NB4 (cell line): Measurements from ENCODE around the gene PLSCR3.

Experiments
- CTCF ChIP-seq: IDR thresholded peaks from one replicate; pipeline ENCODE4 v1.5.1; 2012; ENCODE audit warnings: low read depth, low read length
- POLR2A ChIP-seq: IDR thresholded peaks from 2 replicates; pipeline ENCODE4 v1.6.1; 2011; ENCODE audit warnings: mild to moderate bottlenecking; ENCODE audit not compliant: insufficient read length; ENCODE audit errors: extremely low read depth

DNA sequence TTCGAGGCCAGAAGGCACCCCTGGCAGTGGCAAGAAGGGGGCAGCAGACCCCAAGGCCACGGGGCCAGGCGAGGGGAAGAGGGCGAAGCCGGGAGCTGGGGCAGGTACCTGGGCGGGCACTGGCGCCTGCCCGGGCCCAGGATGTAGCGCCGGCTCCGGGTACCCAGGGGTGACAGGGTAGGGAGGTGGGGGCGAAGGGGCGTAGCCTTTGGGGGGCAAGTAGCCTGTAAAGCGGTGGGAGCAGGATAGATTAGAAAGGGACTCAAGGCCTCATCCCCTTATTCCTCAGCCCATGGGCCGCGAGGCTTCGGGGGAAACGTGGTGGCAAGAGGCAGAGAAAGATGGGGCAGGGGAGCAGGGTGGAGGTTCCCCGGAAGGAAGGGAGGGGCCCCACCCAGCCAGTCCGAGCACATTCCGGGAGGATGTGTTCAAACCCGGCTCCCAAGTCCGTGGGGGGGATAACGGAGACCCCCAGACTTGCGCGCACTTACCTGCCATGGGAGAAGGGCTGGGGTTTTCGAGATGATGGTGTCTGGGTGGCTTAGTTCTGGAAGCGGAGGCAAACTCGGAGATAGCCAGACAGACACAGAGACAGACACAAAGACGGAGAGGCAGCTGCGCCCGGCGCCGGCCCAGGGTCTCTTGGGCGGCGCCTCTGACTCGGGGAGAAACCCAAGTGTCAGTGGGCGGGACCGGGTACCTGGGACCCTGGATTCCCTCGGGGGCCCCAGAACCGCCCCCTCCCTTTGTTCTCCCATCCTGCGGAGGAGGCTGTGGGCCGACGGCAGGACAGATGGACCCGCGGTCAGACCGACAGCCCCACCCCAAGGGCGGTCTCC lies 493 bp downstream of the PLSCR3 start:
- TF ChIP-seq CTCF (no peak), POLR2A (no peak)
